ENCODE measurements around the gene EHD1.
"Not testable (repeated sequence)": the region's sequence is repeated elsewhere in the genome, so short reads cannot be mapped to it uniquely, and the experiment has no call there.

Gene EHD1

DNA sequence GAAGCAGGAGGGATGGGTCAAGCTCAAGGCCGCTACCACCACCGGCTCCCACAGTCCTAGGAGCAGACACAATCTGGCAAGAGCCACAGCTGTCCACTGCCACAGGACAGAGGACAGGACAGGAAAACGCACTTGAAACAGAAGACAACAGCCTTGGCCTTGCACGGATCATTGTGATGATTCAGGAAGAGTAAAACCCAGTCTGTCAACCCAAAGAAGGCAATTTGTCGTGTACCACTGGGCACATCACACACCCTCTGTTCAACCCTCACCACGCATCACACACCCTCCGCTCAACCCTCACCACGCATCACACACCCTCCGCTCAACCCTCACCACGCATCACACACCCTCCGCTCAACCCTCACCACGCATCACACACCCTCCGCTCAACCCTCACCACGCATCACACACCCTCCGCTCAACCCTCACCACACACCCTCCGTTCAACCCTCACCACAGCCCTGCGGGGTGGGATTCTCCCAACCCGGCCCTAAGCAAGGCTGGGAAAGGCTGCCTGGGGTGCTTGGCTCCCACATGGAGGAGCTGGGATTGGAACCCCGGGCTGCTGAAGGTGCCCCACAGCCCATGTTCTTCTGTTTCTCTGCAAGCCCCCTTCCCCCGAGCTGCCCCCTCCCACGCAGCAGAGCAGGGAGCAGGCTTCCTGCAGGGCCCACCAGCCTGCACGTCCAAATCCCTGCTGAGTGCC lies 22.7 kb downstream of the EHD1 start:
- no peak for DNase-seq

DNA sequence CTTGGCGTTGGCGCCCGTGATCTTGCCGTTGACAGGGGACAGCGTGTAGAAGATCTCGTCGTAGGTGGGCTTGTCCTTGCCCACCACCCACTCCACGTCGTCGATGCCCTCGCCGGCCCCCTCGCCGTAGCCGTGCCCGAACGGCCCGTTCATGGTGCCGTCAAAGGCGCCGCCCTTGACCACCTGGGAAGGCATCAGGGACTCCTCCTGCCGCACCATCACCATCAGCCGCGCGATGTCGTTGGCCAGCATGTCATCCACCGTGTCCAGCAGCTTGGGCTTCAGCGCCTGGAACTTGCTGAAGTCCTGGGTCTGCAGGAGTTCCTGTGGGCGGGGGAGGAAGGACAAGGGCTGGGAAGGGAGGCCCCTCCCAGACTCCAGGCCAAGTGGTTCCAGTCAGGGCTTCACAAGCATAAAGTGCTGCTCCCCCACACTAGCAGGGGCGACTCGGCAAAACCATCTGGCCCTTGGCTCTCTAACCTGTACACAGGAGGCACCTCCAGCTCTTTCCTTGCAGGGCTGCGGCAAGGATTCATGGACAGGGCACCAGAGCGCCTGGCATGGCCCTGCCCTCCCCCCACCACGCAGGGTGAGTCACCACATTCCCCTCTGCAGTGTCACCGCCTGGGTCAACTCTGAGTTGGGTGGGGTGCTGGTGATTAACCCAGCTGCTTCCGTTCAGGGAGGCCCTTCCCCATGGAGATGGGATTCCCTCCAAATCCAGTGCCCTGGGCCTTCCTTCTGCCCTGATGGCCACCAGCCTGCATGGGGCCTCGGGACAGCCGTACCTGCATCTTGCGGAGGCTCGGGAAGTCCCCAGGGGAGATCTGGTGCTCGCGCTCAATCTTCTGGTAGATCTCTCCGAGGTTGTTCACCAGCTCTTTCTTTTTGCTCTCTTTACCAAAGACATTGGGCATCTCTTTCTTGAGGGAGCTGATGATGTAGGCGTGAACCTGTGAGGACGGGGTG lies 23.6 kb downstream of the EHD1 start:
- no peak for DNase-seq

- DNase-seq: no peak
Measured at GRCh38 chr11:64854157-64854533, 24.3 kb downstream of the EHD1 start.

DNA sequence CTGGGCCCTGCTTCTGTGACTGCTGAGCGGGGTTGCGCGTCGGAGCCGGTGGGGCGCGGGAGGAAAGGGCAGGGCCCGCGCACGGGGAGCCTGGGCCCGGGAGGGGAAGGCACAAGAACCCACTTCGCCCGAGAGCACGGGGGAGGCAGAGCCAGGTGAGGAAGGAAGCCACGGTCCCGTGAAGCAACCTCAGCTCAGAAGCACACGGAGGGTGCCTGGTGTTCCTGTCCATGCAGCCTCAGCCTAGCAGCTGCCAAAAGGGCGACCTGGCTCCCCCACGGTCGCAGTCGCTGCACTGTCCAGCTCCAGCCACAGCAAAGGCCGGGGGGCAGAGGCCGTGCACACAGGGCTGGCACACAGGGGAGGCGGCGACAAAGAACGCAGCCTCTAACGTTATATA lies 24.7 kb downstream of the EHD1 start:
- DNase-seq: no peak

- no peak for DNase-seq
Measured at GRCh38 chr11:64852804-64853509, 25.5 kb downstream of the EHD1 start.

GRCh38 chr11:64851831-64852351 lies 26.5 kb downstream of the EHD1 start:
- DNase-seq: no peak

DNA sequence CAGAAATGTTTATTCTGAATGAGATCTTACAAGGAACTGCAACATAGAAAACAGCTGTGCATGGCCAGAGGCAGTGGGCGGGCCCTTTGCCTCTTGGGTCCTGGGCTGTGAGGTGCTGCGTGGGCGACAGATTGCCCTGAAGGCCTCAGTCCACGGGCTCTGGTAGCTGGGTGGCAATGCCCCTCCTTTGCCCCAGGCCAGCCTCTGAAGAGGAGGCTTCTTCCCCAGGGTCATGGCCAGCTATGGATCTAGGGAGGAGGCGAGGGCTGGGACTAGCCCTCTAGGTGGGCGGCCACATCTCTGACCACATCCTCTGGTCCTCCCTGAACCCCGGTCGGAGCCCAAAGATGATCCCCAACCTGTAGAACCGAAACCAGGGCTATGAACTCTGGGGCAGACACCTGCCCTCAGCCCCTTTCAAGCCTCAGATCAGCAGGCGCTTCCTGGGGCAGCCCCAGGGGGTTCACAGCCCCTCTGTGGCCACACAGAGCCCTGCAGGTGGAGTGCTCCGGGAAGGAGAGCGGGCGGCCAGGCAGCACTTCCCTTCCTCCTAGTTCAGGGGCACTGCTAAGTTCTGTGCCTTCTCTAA lies 27.3 kb downstream of the EHD1 start:
- DNase-seq: no peak

DNA sequence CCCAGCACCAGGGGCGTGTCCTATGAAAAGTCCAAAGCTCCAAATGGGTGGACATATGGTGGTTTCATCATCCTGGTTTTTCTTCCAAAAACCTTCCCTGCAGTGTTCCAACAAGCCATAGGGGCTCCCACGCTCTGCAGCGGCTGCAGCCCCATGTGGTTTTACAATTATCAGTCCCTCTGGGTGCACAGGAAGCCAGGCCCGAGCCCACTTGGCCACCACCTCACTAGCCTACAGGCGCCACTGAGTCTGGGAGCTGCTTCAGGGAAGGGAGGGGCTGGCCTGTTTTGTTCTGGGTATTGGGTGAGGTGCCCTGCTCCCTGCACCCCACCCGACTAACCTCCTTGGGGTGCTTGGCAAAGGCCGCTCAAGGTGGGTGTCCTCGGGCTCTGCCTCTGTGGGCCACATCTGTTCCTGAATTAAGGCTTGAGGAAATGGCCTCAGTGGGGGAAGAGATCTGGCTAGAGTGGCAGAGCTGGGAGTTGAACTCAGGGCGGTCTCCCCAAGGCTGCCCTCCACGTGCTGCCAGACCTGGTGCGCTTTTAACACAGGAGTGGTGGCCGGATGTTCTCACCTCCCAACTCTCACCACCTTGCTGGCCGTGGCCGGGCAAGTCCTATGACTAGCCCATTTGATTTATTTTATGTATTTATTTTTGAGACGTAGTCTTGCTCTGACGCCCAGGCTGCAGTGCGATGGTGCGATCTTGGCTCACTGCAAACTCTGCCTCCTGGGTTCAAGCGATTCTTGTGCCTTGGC lies 28.6 kb downstream of the EHD1 start:
- no peak for DNase-seq

- no peak for DNase-seq
Measured at GRCh38 chr11:64848826-64849597, 29.4 kb downstream of the EHD1 start.

DNA sequence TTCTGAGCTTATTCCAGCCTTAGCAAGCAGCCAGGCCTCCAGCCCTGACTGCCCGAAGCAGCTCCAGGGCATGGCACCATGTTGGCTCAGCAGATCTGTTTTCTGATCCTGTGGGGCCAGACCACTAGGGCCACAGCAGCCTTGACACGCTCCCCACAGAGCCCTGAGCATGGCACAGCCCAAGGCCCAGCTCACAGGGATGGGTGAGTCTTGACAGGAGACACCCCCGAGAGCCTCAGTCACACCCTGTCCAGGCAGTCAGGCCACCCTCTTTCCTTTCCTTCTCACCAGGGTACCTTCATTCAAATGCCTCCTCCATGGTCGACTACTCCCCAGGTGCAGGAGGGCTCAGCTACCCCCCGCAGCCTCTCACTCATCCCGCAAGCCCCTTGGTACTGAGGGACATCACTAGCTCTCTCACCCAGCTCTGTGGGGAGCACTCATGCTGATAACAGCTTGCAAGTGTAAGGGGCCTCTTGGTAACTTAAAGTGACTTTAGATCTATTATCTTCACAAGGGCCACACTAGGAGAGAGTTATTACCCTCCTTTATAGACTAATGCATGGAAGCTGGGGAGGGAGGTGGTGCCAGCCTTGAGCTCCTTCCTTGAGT lies 30.1 kb downstream of the EHD1 start:
- DNase-seq: no peak

DNA sequence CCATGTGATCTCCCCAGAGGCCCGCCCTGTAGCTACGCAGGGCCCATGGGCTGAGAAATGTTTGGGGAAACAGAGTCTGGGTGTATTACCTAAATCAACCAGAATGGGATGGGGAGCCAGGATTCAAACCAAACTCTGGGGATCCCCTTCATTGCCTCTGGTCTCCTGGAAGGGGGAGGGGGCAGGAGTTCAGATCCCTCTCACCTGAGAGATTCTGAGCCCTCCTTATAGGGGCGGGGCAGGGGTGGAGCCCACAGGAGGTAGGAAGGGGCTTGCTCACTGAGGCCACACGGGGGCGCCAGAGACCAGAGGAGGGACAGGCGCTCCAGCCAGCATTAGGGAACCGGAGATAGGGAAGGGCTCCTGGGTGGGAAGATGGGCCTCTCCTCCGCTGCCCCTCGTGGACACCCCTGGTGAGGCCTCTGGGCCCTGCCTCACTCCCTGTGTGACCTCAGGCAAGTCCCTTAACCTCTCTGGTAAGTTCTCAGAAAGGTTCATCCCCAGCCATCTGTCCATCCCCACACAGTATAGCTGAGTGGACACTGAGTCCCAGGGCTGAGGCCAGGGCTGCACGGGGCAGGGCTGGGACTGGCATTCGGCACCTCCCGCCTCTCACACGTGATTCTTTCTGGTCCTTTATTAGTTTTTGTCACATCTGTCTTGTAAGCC lies 31.3 kb downstream of the EHD1 start:
- DNase-seq: peak; percentile 89

DNA sequence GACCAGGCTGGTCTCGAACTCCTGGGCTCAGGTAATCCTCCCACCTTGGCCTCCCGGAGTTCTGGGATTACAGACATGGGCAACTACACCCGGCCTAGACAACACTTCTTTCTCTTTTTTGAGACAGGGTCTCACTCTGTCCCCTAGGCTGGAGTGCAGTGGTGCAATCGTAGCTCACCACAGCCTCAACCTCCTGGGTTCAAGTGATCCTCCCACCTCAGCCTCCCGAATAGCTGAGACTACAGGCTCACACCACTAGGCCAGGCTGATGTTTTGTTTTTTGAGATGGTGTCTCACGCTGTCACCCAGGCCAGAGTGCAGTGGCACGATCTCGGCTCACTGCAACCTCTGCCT lies 32.7 kb downstream of the EHD1 start:
- DNase-seq: not testable (repeated sequence)

GRCh38 chr11:64845129-64845775 lies 33.2 kb downstream of the EHD1 start:
- no peak for DNase-seq

DNA sequence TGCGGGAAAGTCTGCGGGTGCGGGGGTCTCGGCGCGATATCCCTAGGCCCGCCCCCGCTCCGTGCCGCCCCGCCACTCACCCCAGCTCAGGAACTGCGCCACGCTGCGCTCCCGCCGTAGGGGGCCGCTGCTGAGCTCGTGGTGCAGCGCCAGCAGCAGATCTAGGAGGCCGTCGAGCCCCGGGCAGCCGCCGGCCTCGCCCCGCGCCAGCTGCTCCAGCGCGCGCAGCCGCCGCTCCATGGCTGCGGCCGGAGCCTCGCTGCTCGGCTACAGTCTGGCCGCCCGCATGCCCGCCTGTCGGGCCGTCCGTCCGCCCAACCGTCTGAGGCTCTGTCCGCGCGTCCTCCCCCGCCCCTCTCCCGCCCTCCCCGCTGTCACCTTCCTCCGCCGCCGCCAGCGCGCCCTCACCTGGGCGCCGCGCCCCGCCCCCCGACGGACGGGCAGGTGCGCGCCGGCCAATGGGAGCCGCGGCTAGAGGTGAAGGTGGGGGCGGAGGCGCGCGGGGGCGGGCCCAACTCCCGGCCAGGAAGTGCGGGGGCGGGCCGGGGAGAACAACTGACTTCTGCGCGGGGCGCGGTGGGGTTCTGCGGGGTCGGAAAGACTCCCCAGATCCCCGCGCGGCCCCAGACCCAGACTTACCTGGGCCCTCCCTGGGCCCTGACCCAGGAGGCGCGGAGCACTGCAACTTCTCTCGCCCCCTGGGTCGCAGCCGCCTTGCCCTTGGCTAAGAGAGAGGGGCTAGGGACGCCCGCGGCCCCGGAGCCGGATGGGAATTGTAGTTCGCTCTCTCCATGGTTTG lies 33.9 kb downstream of the EHD1 start, which contains the start of gene CDC42BPG:
Gene CDC42BPG, minus strand, starts transcription at position 324 of the 799 bp plus-strand sequence. Its CDS starts 84 bp downstream, at position 240.
- DNase-seq: peak; percentile 63

DNA sequence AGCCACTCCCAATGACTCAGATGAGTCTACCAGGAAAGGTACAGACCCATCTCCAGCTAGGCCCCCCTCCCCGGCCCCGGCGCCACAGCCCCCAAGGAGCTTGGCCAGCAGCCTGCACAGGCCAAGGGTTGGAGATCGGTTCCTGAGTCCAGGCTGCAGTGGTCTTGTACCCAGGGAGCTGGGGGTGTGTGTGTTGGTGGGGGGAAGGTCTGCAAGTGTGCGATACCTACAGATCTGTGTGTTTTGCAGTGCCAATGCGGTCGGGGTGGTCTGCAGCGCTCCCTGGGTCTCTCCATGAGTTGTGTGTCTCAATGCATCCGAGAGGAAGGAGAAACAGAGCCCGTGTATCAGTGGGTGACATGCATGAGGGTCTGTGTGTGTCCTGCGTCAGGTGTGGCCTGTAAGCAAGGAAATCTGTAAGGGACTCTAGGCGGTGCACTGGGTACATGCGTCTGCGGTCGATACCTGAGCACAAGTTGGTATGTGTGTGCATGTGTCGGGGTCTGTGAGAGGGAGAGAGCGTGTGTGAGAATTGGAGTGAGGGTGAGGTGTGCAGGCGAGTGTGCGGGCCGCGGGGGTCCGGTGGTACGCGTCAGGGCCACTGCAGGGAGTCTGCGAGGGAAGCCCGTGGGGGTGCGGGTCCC lies 34.6 kb downstream of the EHD1 start:
- DNase-seq: no peak

- no peak for DNase-seq
Measured at GRCh38 chr11:64842851-64843685, 35.4 kb downstream of the EHD1 start.

GRCh38 chr11:64842366-64842759 lies 36.1 kb downstream of the EHD1 start:
- DNase-seq: no peak

All from retina (tissue), 1 donor.